K562 (cell line): ENCODE results near the gene SMU1. TPM values are rescaled to one million over a fixed set of nuclear protein-coding genes. Genes with fewer than 3 reads are reported as not detected.
A peak's percentile ranks its signal among the peaks of the same experiment; 100 is the strongest.

ENCODE experiments used
- ATAC-seq: fragments of 200-7000 bp; cut with Tn5 transposase; 3 replicates; pipeline ENCODE4 v1.9.1; 2020; ENCODE audit warnings: moderate library complexity
- BruUV-seq: library from RNA; stranded (reverse); fragments of 400-500 nt; replicated peaks from 2 replicates; lab custom pipeline; 2021; lab: Mats Ljungman, UMichigan
- CTCF ChIA-PET: fragments of 300-600 bp; formaldehyde crosslinking; extraction: SDS; loops from one replicate; lab custom pipeline; 2021; ENCODE audit warnings: low intra/inter-chr PET ratio; lab: Yijun Ruan, JAX
- POLR2A ChIA-PET: fragments of 300-600, 350-650 bp; sonication (Branson Sonifier 250); formaldehyde crosslinking; extraction: SDS; loops from one replicate; lab custom pipeline; 2021; ENCODE audit warnings: antibody characterized with exemption, inconsistent platforms; lab: Yijun Ruan, JAX
- DNase-seq, 4 experiments: peaks; one replicate each; pipeline versions ENCODE4 v3.0.0 to v3.0.0-alpha.2; 2011 to 2018; ENCODE audit warnings: low spot score in 3 of 4, mixed read lengths in 3 of 4; ENCODE audit errors: extremely low read depth in 1 of 4
- FAIRE-seq: peaks from 2 replicates; lab custom pipeline; 2011; peaks lifted over from hg19 to GRCh38; lab: Jason Lieb, UNC
- H2AFZ ChIP-seq: 2 replicates; pipeline ENCODE4 v1.6.0; 2011; ENCODE audit warnings: low read depth, low read length, control low read depth, inconsistent platforms
- H3K27ac ChIP-seq: fragments of 200-600 bp; 3 replicates; pipeline ENCODE4 v1.8.0; 2011; ENCODE audit warnings: low read depth, mild to moderate bottlenecking, control low read depth, inconsistent platforms, low read length, moderate library complexity, mixed read lengths; ENCODE audit errors: extremely low read depth
- H3K27me3 ChIP-seq, 2 experiments: fragments of 300-600 bp in 1 of 2; 2 replicates in 1 of 2; 3 replicates in 1 of 2; pipeline versions ENCODE4 v1.6.0 to v1.8.0; 2011; ENCODE audit warnings: inconsistent platforms in 2 of 2, low read length in 2 of 2, mild to moderate bottlenecking in 1 of 2, mixed read lengths in 1 of 2, moderate library complexity in 1 of 2; ENCODE audit not compliant: control insufficient read depth in 2 of 2, insufficient read depth in 2 of 2
- H3K36me3 ChIP-seq: fragments of 300-600 bp; 3 replicates; pipeline ENCODE4 v1.8.0; 2011; ENCODE audit warnings: mild to moderate bottlenecking, low read length, inconsistent platforms; ENCODE audit not compliant: control insufficient read depth, insufficient read depth
- H3K4me1 ChIP-seq, 2 experiments: fragments of 200-600 bp in 1 of 2; replicated peaks in 1 of 2; 2 replicates in 1 of 2; 3 replicates in 1 of 2; pipeline versions ENCODE4 v1.5.1 to v1.8.0; 2011; ENCODE audit warnings: inconsistent platforms in 2 of 2, low read length in 2 of 2, mild to moderate bottlenecking in 1 of 2, mixed read lengths in 1 of 2, moderate library complexity in 1 of 2; ENCODE audit not compliant: control insufficient read depth in 2 of 2, insufficient read depth in 2 of 2
- H3K4me2 ChIP-seq: 2 replicates; pipeline ENCODE4 v1.6.1; 2011; ENCODE audit warnings: low read length, control low read depth, inconsistent platforms, mixed read lengths; ENCODE audit not compliant: insufficient read depth
- H3K4me3 ChIP-seq: fragments of 200-600 bp; sonication (generic), shearing (Covaris generic); 2 replicates; pipeline ENCODE4 v1.5.1; 2016; ENCODE audit warnings: control low read depth, inconsistent platforms
- H3K79me2 ChIP-seq: fragments of 200-600 bp; 3 replicates; pipeline ENCODE4 v1.8.0; 2011; ENCODE audit warnings: low read length, inconsistent platforms; ENCODE audit not compliant: control insufficient read depth, insufficient read depth
- H3K9ac ChIP-seq, 2 experiments: 2 replicates each; pipeline versions ENCODE4 v1.6.0 to v1.6.1; 2011; ENCODE audit warnings: low read depth in 2 of 2, low read length in 2 of 2, control low read depth in 1 of 2, inconsistent platforms in 1 of 2, mild to moderate bottlenecking in 1 of 2, mixed read lengths in 1 of 2; ENCODE audit not compliant: insufficient read depth in 1 of 2
- H3K9me1 ChIP-seq: one replicate; pipeline ENCODE4 v1.6.0; 2011; ENCODE audit warnings: inconsistent platforms, mild to moderate bottlenecking, low read length, moderate library complexity; ENCODE audit not compliant: control insufficient read depth, insufficient read depth
- H3K9me3 ChIP-seq: replicated peaks from 2 replicates; pipeline ENCODE4 v1.5.1; 2011; ENCODE audit warnings: low read depth, low read length, inconsistent platforms; ENCODE audit not compliant: control insufficient read depth, insufficient read depth
- H4K20me1 ChIP-seq: replicated peaks from 2 replicates; pipeline ENCODE4 v1.6.1; 2011; ENCODE audit warnings: low read length, inconsistent platforms, mixed read lengths; ENCODE audit not compliant: control insufficient read depth, insufficient read depth
- CSDE1 ChIP-seq, 2 experiments: fragments of 450-650 bp; IDR thresholded peaks; 2 replicates each; pipeline ENCODE4 v1.6.1; 2016; ENCODE audit warnings: mild to moderate bottlenecking in 1 of 2
- MAFF ChIP-seq: IDR thresholded peaks from 2 replicates; pipeline ENCODE4 v1.6.1; 2012; ENCODE audit warnings: low read length, improper control_type of control experiment
- MEF2D ChIP-seq: conservative IDR thresholded peaks from 2 replicates; pipeline ENCODE4 v1.6.1; 2016; ENCODE audit warnings: low read depth, missing genetic modification characterization, missing compliant biosample characterization
- PHF20 ChIP-seq: fragments of 450-650 bp; IDR thresholded peaks from 2 replicates; pipeline ENCODE4 v1.6.1; 2018; ENCODE audit not compliant: partially characterized antibody
- POLR3A ChIP-seq: IDR thresholded peaks from 2 replicates; pipeline ENCODE4 v1.6.1; 2011; ENCODE audit warnings: borderline replicate concordance, mild to moderate bottlenecking, moderate library complexity; ENCODE audit not compliant: insufficient read length, insufficient read depth; ENCODE audit errors: extremely low read depth
- RB1 ChIP-seq: fragments of 450-650 bp; IDR thresholded peaks from 2 replicates; pipeline ENCODE4 v1.6.1; 2017; ENCODE audit warnings: low read depth, mild to moderate bottlenecking
- RREB1 ChIP-seq: fragments of 250-450 bp; sonication (Bioruptor Pico); IDR thresholded peaks from 2 replicates; pipeline ENCODE4 v1.4.0; 2020
- TEAD2 ChIP-seq: fragments of 450-650 bp; IDR thresholded peaks from 2 replicates; pipeline ENCODE4 v1.6.1; 2016; ENCODE audit warnings: missing genetic modification characterization, control low read depth, missing compliant biosample characterization
- ZFPM2 ChIP-seq: fragments of 250-450 bp; sonication (Bioruptor Pico); IDR thresholded peaks from 2 replicates; pipeline ENCODE4 v1.5.1; 2022; ENCODE audit warnings: mild to moderate bottlenecking
- WGBS: fragments of 100-300 bp; shearing (Covaris generic); methylation state at CpG from one replicate; pipeline ENCODE4 v1.1.6; 2016; ENCODE audit warnings: low coverage, mixed read lengths; ENCODE audit not compliant: insufficient coverage; ENCODE audit errors: missing lambda C conversion rate; 5-methylcytosine and 5-hydroxymethylcytosine counted together
- in situ Hi-C: fragments of 300-500 bp; cut with MboI; formaldehyde crosslinking; loops from 4 replicates; pipeline ENCODE4 v1.15.0; 2018; ENCODE audit warnings: inconsistent platforms, mixed read lengths
- intact Hi-C: fragments of 100-400 bp; cut with micrococcal nuclease; formaldehyde crosslinking; loops from 2 replicates; pipeline ENCODE4 v1.14.2; 2022
- polyA plus RNA-seq, 8 experiments: library from polyadenylated mRNA; depleted of rRNA in 4 of 8; stranded (reverse) in 5 of 8; unstranded in 3 of 8; fragments of >200 nt; fragmentation: Nextera tagmentation in 2 of 8; fragmentation: Illumina TruSeq in 1 of 8; extraction: Ambion mirVana in 2 of 8; extraction: Trizol in 1 of 8; gene quantifications; 2 replicates each; pipeline versions ENCODE4 v1.2.1 to v1.2.3, GENCODE V29; 2011 to 2014; ENCODE audit warnings: inconsistent platforms in 1 of 8, missing spikeins in 1 of 8
- total RNA-seq, 7 experiments: library from RNA; depleted of rRNA in 6 of 7; stranded (reverse); fragments of >200 nt in 6 of 7; fragmentation: Illumina TruSeq in 2 of 7; extraction: Trizol in 2 of 7; gene quantifications; 2 replicates each; pipeline versions ENCODE4 v1.2.1 to v1.2.3, GENCODE V29; 2011 to 2021; ENCODE audit warnings: low replicate concordance in 1 of 7

The SMU1 gene
- total and polyA plus RNA-seq, 9 of the 15 experiments (the other 6 are each of a cell fraction or from before 2014, with no cell fraction given) = 13.2 to 33.4 (median 20.7) TPM

DNA sequence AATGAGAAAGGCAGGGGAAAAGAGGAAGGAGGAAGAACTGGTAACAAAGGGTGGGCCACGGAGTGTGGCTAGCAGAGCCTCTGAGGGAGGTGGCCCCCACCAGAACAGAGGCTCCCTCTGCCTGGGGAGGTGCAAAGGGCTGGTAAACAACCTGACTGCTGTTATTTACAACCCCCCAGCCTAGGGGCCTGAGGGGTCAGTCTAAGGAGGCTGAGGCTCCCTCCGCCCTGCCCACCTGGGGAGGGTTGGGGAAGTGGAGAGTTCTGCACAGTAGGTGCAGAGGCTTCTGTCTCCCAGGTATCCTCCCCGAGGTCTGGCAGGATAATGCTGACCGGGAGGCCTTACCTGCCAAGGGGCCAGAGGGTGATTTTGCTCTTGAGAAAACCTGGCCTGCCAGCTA lies 35.6 kb upstream of the SMU1 start:
- Histone ChIP-seq H3K9ac (0 out of 4 replicates have a peak overlapping the region, but pooled peaks of 1 of the 2 experiments have one; percentile 31), H3K9me1 (no peaks in the 10 kb centered on the region), H3K27ac (no peak overlapping the region), H3K9me3 (no peaks in the 10 kb centered on the region), H2AFZ (no peak overlapping the region), H3K79me2 (no peaks in the 10 kb centered on the region), H3K36me3 (peaks cover 32% of the 10 kb centered on the region; the same call in 2 of the 3 replicates), H4K20me1 (no peaks in the 10 kb centered on the region; the same call in 1 of the 2 replicates), H3K4me1 (peaks cover 3 to 4% of the 10 kb centered on the region in 2 experiments; a peak in 2 of 5 replicates), H3K4me3 (no peak overlapping the region), H3K27me3 (no peaks in the 10 kb centered on the region), H3K4me2 (no peak overlapping the region)
- in situ Hi-C loops (no loop called here), intact Hi-C loops (no loop called here)
- no peak for DNase-seq
- TF ChIP-seq RB1 (no peak), MEF2D (no peak)
- BruUV-seq = TSS peak; percentile 24
- POLR2A ChIA-PET = interaction anchor here (1.1 kb wide), 1 partner anchor 80 kb away, joined by 3 read pairs; no protein-coding TSS in a partner anchor
- CTCF ChIA-PET = no interaction called here
- WGBS = 92% methylated on average over 2 of the region's 4 CpGs
- no peak for FAIRE-seq
- ATAC-seq = no peak

DNA sequence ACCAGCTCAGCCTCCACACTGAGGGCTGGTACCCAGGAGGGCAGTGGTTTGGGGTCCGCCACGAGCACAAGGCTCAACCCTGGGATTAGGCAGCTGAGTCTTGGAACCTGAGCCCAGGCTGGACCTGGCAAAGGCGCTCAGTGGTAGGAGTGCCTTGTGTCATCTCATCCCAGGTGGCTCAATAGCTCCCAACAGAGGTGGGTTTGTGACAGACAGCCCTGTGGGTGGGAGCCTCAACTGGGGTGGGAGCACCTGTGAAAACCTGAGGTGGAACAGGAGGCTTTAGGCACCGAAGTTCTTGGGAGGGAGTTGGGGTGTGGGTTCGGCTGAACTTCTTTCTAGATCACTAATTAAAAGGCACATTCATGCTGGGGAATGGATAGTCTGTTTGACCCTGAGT lies 35.2 kb upstream of the SMU1 start:
- 80% methylated on average over 2 of the region's 5 CpGs for WGBS
- Histone ChIP-seq H3K79me2 (no peaks in the 10 kb centered on the region), H3K9me1 (no peaks in the 10 kb centered on the region), H3K27me3 (no peaks in the 10 kb centered on the region), H3K9ac (no peak overlapping the region), H4K20me1 (no peaks in the 10 kb centered on the region; the same call in 1 of the 2 replicates), H3K4me2 (no peak overlapping the region), H3K27ac (no peak overlapping the region), H3K36me3 (peaks cover 32% of the 10 kb centered on the region; the same call in 2 of the 3 replicates), H3K4me3 (no peak overlapping the region), H3K4me1 (peaks cover 3 to 6% of the 10 kb centered on the region in 2 experiments; a peak in 2 of 5 replicates), H2AFZ (no peak overlapping the region), H3K9me3 (no peaks in the 10 kb centered on the region)
- in situ Hi-C loops = no loop called here
- CTCF ChIA-PET = no interaction called here
- intact Hi-C loops = no loop called here
- FAIRE-seq (no peak), ATAC-seq (no peak), DNase-seq (no peak)
- POLR2A ChIA-PET = interaction anchor here (1.1 kb wide), 1 partner anchor 80 kb away, joined by 3 read pairs; no protein-coding TSS in a partner anchor
- BruUV-seq = no TSS peak
- no peak for TF ChIP-seq RREB1 (CRISPR knock-in tag)
- TF ChIP-seq ZFPM2 (CRISPR knock-in tag) = no peak
- no peak for TF ChIP-seq PHF20
- TF ChIP-seq POLR3A = no peak
- TF ChIP-seq CSDE1 (IDR thresholded peaks at IDR 0.05) = no peak
- TF ChIP-seq TEAD2 = no peak
- TF ChIP-seq MAFF = no peak
